ENCODE measurements around the gene EEF1AKMT4. TPM values are rescaled to one million over a fixed set of nuclear protein-coding genes. Genes with fewer than 3 reads are reported as not detected.

Gene EEF1AKMT4
- total RNA-seq, 1 experiment from 2014 or later, result 3.2 TPM

DNA sequence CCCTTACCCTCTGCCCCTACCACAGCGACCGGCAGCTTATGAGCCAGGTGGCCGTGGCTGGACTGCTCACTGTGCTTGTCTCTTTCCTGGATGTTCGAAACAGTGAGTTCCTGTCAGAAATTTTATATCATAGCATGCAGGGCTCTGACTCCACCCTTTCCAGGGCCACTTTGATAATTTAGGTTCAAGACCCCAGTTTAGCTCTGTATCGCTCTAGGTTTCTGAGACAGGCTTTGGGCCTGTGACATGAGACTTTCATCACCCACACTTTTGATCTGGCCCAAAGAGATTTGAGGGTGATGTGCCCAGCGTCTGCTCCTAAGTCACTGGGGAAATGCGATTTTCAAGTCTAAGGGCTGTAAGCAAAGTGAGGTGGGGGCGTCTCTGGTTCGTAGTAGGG is 58.4 kb downstream of the EEF1AKMT4 start:
- Histone ChIP-seq H3K27ac (no peak overlapping the region), H3K27me3 (replicated peaks) (no peaks in the 10 kb centered on the region), H3K36me3 (peaks cover 68% of the 10 kb centered on the region), H3K4me1 (replicated peaks) (no peaks in the 10 kb centered on the region), H3K4me3 (no peak overlapping the region), H3K9me3 (replicated peaks) (no peaks in the 10 kb centered on the region)
- DNase-seq (ENCODE audit: low read depth in 1 of 2, low spot score in 2 of 2), result no peak

Other genes starting within 250 kb of the EEF1AKMT4 start
- gene ABCC5, start 231.8 kb upstream of the EEF1AKMT4 start, total RNA-seq (2014; rRNA removed; shearing (Covaris generic)), result 9.1 and 9.6 TPM in 2 replicates
- not detected in 2 replicates for gene HTR3D, start 217.9 kb upstream of the EEF1AKMT4 start, total RNA-seq (2014; rRNA removed; shearing (Covaris generic))
- not detected in 2 replicates for gene HTR3C, start 196.6 kb upstream of the EEF1AKMT4 start, total RNA-seq (2014; rRNA removed; shearing (Covaris generic))
- not detected in 2 replicates for gene HTR3E, start 152.6 kb upstream of the EEF1AKMT4 start, total RNA-seq (2014; rRNA removed; shearing (Covaris generic))
- 49.5 and 62.3 TPM in 2 replicates for gene EIF2B5, start 114.3 kb upstream of the EEF1AKMT4 start, total RNA-seq (2014; rRNA removed; shearing (Covaris generic))
- 32.2 and 33.6 TPM in 2 replicates for gene DVL3, start 94.3 kb upstream of the EEF1AKMT4 start, total RNA-seq (2014; rRNA removed; shearing (Covaris generic))
- gene AP2M1, start 74.8 kb upstream of the EEF1AKMT4 start, total RNA-seq (2014; rRNA removed; shearing (Covaris generic)), result 282 and 609 TPM in 2 replicates
- gene ABCF3, start 63.5 kb upstream of the EEF1AKMT4 start, total RNA-seq (2014; rRNA removed; shearing (Covaris generic)), result 19.2 and 28.7 TPM in 2 replicates
- not detected in 2 replicates for gene VWA5B2, start 20.1 kb upstream of the EEF1AKMT4 start, total RNA-seq (2014; rRNA removed; shearing (Covaris generic))
- 26.4 and 30.1 TPM in 2 replicates for gene ALG3, start 710 bp upstream of the EEF1AKMT4 start, total RNA-seq (2014; rRNA removed; shearing (Covaris generic))
- gene CAMK2N2, start 11.9 kb downstream of the EEF1AKMT4 start, total RNA-seq (2014; rRNA removed; shearing (Covaris generic)), result 0.13 TPM in 1 of 2 replicates, not detected in the other
- gene ECE2, start 26.4 kb downstream of the EEF1AKMT4 start, total RNA-seq (2014; rRNA removed; shearing (Covaris generic)), result not detected in 2 replicates
- 423 and 627 TPM in 2 replicates for gene PSMD2, start 49.6 kb downstream of the EEF1AKMT4 start, total RNA-seq (2014; rRNA removed; shearing (Covaris generic))
- 250 and 257 TPM in 2 replicates for gene EIF4G1, start 64.9 kb downstream of the EEF1AKMT4 start, total RNA-seq (2014; rRNA removed; shearing (Covaris generic))
- gene FAM131A, start 87.9 kb downstream of the EEF1AKMT4 start, total RNA-seq (2014; rRNA removed; shearing (Covaris generic)), result 13.9 and 14.4 TPM in 2 replicates
- 8.8 and 11.6 TPM in 2 replicates for gene CLCN2, start 111.9 kb downstream of the EEF1AKMT4 start, total RNA-seq (2014; rRNA removed; shearing (Covaris generic))
- gene POLR2H, start 112.0 kb downstream of the EEF1AKMT4 start, total RNA-seq (2014; rRNA removed; shearing (Covaris generic)), result 101 and 103 TPM in 2 replicates
- gene THPO, start 128.5 kb downstream of the EEF1AKMT4 start, total RNA-seq (2014; rRNA removed; shearing (Covaris generic)), result not detected in 2 replicates
- gene CHRD, start 130.4 kb downstream of the EEF1AKMT4 start, total RNA-seq (2014; rRNA removed; shearing (Covaris generic)), result 0.26 TPM in 1 of 2 replicates, not detected in the other